ENCODE data around the gene THOC1. TPM values are rescaled to one million over a fixed set of nuclear protein-coding genes. Genes with fewer than 3 reads are reported as not detected.

The THOC1 gene
- polyA plus RNA-seq, 3 donors = 7.8 to 18.3 (median 8.9) TPM

GRCh38 chr18:183769-184168 lies 84.1 kb downstream of the THOC1 start:
- H4K20me1 ChIP-seq (ENCODE audit: insufficient read depth, low read length) = no peaks in the 10 kb centered on the region
- H3K27ac ChIP-seq (ENCODE audit: low read depth in 1 of 2, low read length in 2 of 2) = no peak overlapping the region
- no peaks in the 10 kb centered on the region for H3K9me3 ChIP-seq (replicated peaks in 1 of 2; ENCODE audit: control insufficient read depth in 1 of 2, insufficient read depth in 1 of 2, low read length in 2 of 2)
- no peak overlapping the region for H2AFZ ChIP-seq (ENCODE audit: insufficient read depth, low read depth, low read length, poor library complexity, severe bottlenecking)
- Mint-ChIP-seq H3K27me3 (ENCODE audit: low read depth in 3 of 3) (peaks cover 0 to 1% (median 0%) of the 10 kb centered on the region in 3 donors), H3K27ac (peak overlapping the region in 3 of 7 donors; percentile 7 to 74 (median 54)), H3K9me3 (no peaks in the 10 kb centered on the region), H3K4me3 (no peak overlapping the region), H3K36me3 (peaks cover 46 to 72% of the 10 kb centered on the region in 2 donors), H3K4me1 (no peaks in the 10 kb centered on the region)
- WGBS (ENCODE audit: insufficient coverage) = no CpG with 5 or more reads among the region's 1 CpG
- no peak overlapping the region for H3K4me3 ChIP-seq (replicated peaks in 1 of 3; ENCODE audit: low read depth in 2 of 3, low read length in 3 of 3)
- DNase-seq = no peak
- H3K36me3 ChIP-seq (replicated peaks in 1 of 2; ENCODE audit: control insufficient read depth in 1 of 2, insufficient read depth in 2 of 2, low read length in 2 of 2) = peaks cover 31 to 69% of the 10 kb centered on the region in 2 donors
- intact Hi-C loops (cut with micrococcal nuclease) = no loop called here
- H3K9ac ChIP-seq (ENCODE audit: insufficient read depth, low read length, poor library complexity, severe bottlenecking) = no peak overlapping the region
- H3K4me2 ChIP-seq (replicated peaks; ENCODE audit: extremely low read depth, low read length, poor library complexity, severe bottlenecking) = no peak overlapping the region
- H3K4me1 ChIP-seq (ENCODE audit: control insufficient read depth in 1 of 2, insufficient read depth in 2 of 2, low read length in 2 of 2) = no peaks in the 10 kb centered on the region
- TF ChIP-seq, protein P1, sequence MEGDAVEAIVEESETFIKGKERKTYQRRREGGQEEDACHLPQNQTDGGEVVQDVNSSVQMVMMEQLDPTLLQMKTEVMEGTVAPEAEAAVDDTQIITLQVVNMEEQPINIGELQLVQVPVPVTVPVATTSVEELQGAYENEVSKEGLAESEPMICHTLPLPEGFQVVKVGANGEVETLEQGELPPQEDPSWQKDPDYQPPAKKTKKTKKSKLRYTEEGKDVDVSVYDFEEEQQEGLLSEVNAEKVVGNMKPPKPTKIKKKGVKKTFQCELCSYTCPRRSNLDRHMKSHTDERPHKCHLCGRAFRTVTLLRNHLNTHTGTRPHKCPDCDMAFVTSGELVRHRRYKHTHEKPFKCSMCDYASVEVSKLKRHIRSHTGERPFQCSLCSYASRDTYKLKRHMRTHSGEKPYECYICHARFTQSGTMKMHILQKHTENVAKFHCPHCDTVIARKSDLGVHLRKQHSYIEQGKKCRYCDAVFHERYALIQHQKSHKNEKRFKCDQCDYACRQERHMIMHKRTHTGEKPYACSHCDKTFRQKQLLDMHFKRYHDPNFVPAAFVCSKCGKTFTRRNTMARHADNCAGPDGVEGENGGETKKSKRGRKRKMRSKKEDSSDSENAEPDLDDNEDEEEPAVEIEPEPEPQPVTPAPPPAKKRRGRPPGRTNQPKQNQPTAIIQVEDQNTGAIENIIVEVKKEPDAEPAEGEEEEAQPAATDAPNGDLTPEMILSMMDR (IDR thresholded peaks at IDR 0.05) = no peak
- no peaks in the 10 kb centered on the region for H3K27me3 ChIP-seq (ENCODE audit: control insufficient read depth in 2 of 2, insufficient read depth in 2 of 2, low read length in 2 of 2)
- H3K79me2 ChIP-seq (ENCODE audit: insufficient read depth, low read length) = peaks cover 10% of the 10 kb centered on the region

DNA sequence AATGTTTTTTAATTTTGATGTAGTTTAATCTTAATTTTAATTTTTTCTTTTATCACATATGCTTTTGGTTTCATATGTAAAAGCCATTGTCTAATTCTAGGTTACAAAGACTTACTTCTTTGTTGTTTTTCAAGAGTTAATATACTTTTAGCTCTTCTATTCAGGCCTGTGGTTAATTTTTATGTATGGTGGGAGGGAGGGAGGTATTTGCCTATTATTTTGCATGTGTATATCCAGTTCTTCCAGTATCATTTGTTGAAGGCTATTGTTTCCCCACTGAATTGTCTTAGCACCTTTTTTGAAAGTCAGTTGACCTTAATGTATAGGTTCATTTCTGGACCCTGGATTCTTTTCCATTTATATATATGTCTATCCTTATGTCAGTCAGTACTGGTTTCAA lies 86.1 kb downstream of the THOC1 start:
- Histone ChIP-seq H3K4me3 (replicated peaks in 1 of 3; ENCODE audit: low read depth in 2 of 3, low read length in 3 of 3) (no peak overlapping the region), H3K79me2 (ENCODE audit: insufficient read depth, low read length) (peaks cover 10% of the 10 kb centered on the region), H3K36me3 (replicated peaks in 1 of 2; ENCODE audit: control insufficient read depth in 1 of 2, insufficient read depth in 2 of 2, low read length in 2 of 2) (peaks cover 34 to 78% of the 10 kb centered on the region in 2 donors)

More for the DNA sequence above, 86.1 kb downstream of the THOC1 start:
- TF ChIP-seq, protein P1 (IDR thresholded peaks at IDR 0.05) = no peak
- H3K9ac ChIP-seq (ENCODE audit: insufficient read depth, low read length, poor library complexity, severe bottlenecking) = no peak overlapping the region
- Mint-ChIP-seq H3K27me3 (ENCODE audit: low read depth in 3 of 3) (peaks cover 0 to 1% (median 0%) of the 10 kb centered on the region in 3 donors), H3K27ac (peak overlapping the region in 1 of 7 donors; percentile 69), H3K4me1 (no peaks in the 10 kb centered on the region), H3K9me3 (no peaks in the 10 kb centered on the region), H3K36me3 (peaks cover 50 to 70% of the 10 kb centered on the region in 2 donors), H3K4me3 (no peak overlapping the region)
- no peak for DNase-seq
- H2AFZ ChIP-seq (ENCODE audit: insufficient read depth, low read depth, low read length, poor library complexity, severe bottlenecking) = no peak overlapping the region
- H3K4me1 ChIP-seq (ENCODE audit: control insufficient read depth in 1 of 2, insufficient read depth in 2 of 2, low read length in 2 of 2) = no peaks in the 10 kb centered on the region
- H3K27me3 ChIP-seq (ENCODE audit: control insufficient read depth in 2 of 2, insufficient read depth in 2 of 2, low read length in 2 of 2) = no peaks in the 10 kb centered on the region
- H4K20me1 ChIP-seq (ENCODE audit: insufficient read depth, low read length) = no peaks in the 10 kb centered on the region
- intact Hi-C loops (cut with micrococcal nuclease) = no loop called here
- H3K9me3 ChIP-seq (replicated peaks in 1 of 2; ENCODE audit: control insufficient read depth in 1 of 2, insufficient read depth in 1 of 2, low read length in 2 of 2) = no peaks in the 10 kb centered on the region
- H3K27ac ChIP-seq (ENCODE audit: low read depth in 1 of 2, low read length in 2 of 2) = no peak overlapping the region
- H3K4me2 ChIP-seq (replicated peaks; ENCODE audit: extremely low read depth, low read length, poor library complexity, severe bottlenecking) = no peak overlapping the region
